NCI-H128 (cell line): ENCODE data around the gene DBX2.
"Not testable (repeated sequence)": the region's sequence is repeated elsewhere in the genome, so short reads cannot be mapped to it uniquely, and the experiment has no call there.

ENCODE experiments used
- DNase-seq: peaks from one replicate; lab custom pipeline; 2025; ENCODE audit not compliant: unreplicated experiment; lab: John Stamatoyannopoulos, UW

Gene DBX2

GRCh38 chr12:45012749-45013148, 38.1 kb downstream of the DBX2 start:
- no peak for DNase-seq

- DNase-seq: no peak
These were observed 40.8 kb downstream of the DBX2 start for GRCh38 chr12:45010059-45010458.

GRCh38 chr12:45008211-45008610, 42.7 kb downstream of the DBX2 start:
- DNase-seq: no peak

- no peak for DNase-seq
These were observed 51.5 kb downstream of the DBX2 start for GRCh38 chr12:44999355-44999754.

- DNase-seq: no peak
These were observed 57.7 kb downstream of the DBX2 start for GRCh38 chr12:44993161-44993560.

- DNase-seq: not testable (repeated sequence)
These were observed 66.0 kb downstream of the DBX2 start for GRCh38 chr12:44984863-44985262.

- DNase-seq: no peak
These were observed 71.0 kb downstream of the DBX2 start for GRCh38 chr12:44979918-44980317.

GRCh38 chr12:44976246-44976645, 74.7 kb downstream of the DBX2 start:
- no peak for DNase-seq

GRCh38 chr12:44972746-44973421, 78.0 kb downstream of the DBX2 start:
- no peak for DNase-seq

GRCh38 chr12:44968965-44969364, 81.9 kb downstream of the DBX2 start:
- DNase-seq: no peak
